Esophagus muscularis mucosa (tissue), 4 donors: ENCODE data around the gene ZC3H14.

Source experiments
- CTCF ChIP-seq, 3 experiments: fragments of 200-600 bp in 2 of 3; fragments of 450-650 bp in 1 of 3; sonication (generic) in 2 of 3; IDR thresholded peaks; one replicate each; pipeline ENCODE4 v1.5.1; 2017 to 2019; ENCODE audit warnings: antibody characterized with exemption in 3 of 3, mild to moderate bottlenecking in 2 of 3, moderate library complexity in 1 of 3
- EP300 ChIP-seq: sonication (generic); formaldehyde crosslinking; IDR thresholded peaks from one replicate; pipeline ENCODE4 v1.6.1; 2017; ENCODE audit warnings: antibody characterized with exemption
- POLR2A ChIP-seq: fragments of 450-650 bp; IDR thresholded peaks from one replicate; pipeline ENCODE4 v1.6.1; 2017; ENCODE audit warnings: antibody characterized with exemption, moderate library complexity, mild to moderate bottlenecking, low read depth
- POLR2AphosphoS5 ChIP-seq, 2 donors: sonication (generic); formaldehyde crosslinking; IDR thresholded peaks; one replicate each; pipeline ENCODE4 v1.6.1; 2017; ENCODE audit warnings: antibody characterized with exemption in 2 of 2

GRCh38 chr14:88617479-88617878, 54.6 kb downstream of the ZC3H14 start:
- TF ChIP-seq EP300 (no peak), CTCF (IDR thresholded peaks at IDR 0.05) (no peak), POLR2A (no peak), POLR2AphosphoS5 (IDR thresholded peaks at IDR 0.05) (no peak)
